Dedifferentiated amniotic fluid mesenchymal stem cell (primary cell): ENCODE results near the gene ROR1.
A peak's percentile ranks its signal among the peaks of the same experiment; 100 is the strongest.

Experiments used
- DNase-seq: peaks from one replicate; pipeline ENCODE4 v3.0.0-alpha.2; 2016; ENCODE audit errors: extremely low spot score

Gene ROR1

DNA sequence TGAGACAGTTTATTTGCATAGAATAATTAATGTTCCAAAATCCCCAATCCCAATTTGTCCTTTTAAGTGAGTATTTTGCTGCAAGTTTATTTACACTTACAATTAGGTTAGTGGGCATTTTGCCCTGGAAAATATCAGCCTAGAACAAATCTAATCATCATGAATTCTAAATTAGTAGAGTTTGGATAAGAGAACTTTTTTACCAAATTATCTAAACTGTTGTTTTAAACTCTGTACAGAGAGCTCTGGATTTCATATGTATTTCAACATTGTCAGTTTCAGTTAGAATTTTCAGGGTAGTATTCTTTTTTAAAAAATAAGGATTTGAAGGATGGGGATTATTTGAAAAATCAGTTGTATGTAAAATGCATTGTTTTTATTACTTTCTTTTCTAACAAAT, 401.8 kb downstream of the ROR1 start:
- no peak for DNase-seq

DNA sequence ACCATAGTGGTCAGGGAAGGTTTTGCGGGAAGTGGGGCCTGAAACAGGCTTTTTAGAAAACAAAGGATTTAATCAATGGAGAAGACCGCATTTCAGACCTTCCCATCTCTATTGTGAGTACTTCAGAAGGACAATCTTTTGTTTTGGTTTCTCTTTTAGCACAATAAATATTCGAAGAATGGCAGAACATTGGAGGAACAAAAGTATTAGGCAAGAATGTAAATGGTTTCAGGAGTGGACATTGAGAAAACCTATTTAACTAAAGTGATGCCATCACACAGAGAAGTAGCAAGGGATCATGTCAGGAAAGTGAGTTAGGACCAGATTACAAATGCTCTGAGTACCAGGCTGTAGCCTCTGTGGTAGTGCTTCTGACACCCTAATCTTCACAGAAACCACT, 402.8 kb downstream of the ROR1 start:
- no peak for DNase-seq

DNA sequence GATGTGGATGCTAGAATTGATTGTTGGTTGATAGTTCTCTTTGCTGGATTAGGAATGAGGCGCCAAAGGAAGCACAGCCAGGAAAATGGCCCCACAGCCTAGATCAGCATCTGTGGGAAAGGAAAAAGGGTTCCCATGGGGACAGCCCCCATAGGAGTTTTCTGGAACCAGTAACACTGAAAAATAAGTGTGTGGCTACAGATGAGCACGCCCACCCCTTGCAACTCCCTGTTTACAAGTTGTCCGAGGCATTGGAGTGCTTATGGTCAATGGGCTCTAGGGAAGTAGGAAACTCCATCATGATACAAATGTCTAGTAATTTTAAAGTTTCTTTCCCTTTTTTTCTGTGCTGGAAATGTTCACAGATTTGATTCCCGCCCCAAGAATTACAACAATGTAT, 405.8 kb downstream of the ROR1 start:
- no peak for DNase-seq

DNA sequence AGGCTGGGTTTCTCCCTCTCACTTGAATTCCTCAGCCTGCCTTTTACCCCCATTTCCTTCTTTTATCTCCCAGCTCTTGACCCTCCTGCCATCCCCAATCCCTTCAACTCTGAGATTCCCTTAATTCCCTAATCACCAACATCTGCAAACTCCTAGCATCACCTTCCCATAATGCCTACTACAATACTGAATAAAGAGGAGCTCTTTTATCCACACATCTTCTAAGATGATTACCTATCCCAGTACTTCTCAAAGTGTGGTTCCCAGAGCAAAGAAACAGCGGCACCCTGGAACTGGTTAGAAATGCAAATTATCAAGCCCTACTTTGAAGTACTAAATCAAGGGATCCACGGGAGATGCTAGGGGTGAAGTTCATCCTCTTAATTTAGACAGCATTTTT, 408.4 kb downstream of the ROR1 start:
- no peak for DNase-seq

DNA sequence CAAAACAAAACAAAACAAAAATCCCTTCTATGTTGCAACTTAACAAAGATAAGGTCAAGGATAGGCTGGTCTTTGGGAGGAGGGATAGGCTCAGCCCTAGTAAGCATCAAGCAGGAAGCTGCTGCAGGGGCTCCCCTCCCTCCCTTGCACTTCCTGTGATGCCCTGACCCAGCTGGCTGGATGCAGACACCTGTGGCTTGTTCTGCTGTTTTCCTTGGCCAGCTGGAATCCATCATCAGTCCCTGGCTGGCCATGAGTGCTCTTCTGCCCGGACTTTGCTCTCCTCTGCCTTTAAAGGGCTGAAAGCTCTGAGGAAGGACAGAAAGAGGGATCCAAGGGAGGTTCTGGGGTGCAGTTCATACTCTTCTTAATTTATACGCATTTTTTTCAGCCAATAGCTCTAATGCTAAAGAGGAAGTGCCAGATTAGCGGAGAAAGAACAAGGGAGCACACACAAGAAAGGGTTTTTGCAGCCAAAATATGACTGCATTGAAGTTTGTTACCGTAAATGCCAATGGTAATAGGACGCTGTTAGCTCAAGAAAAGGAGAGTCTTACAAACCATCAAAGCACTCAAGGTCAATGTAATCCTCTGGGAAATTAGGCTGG, 409.7 kb downstream of the ROR1 start:
- DNase-seq: no peak

DNA sequence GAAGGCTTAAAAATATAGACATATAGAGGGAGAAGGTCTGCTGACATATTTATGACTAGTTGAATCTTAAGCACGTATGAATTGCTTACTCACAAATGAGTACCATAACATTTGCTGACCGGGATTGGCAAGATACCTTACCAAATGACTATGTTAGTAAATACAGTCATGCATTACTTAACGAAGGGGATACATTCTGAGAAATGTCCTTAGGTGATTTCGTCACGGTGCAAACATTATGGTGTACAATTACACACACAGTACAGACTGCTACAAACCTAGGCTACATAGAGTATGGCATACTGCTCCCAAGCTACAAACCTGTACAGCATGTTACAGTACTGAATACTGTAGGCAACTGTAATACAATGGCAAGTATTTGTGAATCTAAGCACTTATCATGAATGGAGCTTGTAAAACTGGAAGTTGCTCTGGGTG, 410.2 kb downstream of the ROR1 start:
- DNase-seq: peak; percentile 47

DNA sequence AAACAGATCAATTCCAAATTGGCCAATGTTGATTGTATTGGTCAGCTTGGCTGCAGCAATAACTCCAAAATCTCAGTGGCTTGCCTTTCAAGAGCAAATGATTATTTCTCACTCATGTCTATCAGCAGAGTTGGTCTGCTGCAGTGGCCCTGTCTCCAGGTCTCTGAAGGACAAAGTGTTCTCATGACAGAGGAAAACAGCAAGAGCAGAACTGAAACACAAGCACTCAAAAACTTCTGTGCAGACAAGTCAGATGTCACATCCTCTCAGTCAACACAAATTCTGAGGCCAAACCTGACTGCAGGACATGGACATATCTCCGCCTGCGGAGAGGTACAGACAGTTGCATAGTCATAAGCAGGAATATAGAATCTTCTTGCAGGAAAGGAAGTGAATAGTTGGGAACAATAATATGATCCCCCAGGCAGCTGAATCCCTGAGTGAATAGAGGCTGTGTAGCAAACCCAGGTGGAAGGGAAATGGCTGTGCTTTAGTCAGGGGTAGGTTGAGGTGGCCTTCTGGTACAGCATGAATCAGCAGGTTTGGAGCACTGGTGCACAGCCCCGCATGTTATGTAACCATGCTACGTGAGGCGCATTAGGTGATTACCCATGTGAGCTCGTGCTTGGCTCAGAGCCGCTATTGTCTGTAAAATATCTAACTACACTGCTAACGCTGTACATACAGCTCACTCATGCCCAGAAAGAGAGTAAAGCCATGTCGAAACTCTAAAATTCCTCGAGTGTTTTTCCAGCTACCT, 412.5 kb downstream of the ROR1 start:
- DNase-seq: no peak

DNA sequence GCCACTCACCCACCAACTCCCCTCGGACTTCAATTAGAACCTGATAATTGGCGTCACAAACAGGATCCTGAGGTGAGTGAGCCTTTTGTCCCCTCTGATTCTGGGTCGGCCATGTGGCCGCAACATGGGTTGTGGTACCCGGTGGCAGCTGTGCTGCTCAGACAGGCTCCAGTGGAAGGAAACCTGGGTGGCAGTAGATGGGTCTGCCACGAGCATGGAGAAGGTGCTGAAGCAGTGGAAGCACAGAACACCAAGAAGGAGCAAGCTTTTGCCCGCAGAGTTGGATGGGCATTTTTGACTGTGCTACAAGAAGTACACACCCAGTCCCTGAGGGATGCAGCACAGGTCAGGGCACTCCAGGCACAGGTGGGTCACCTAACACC, 413.1 kb downstream of the ROR1 start:
- no peak for DNase-seq

DNA sequence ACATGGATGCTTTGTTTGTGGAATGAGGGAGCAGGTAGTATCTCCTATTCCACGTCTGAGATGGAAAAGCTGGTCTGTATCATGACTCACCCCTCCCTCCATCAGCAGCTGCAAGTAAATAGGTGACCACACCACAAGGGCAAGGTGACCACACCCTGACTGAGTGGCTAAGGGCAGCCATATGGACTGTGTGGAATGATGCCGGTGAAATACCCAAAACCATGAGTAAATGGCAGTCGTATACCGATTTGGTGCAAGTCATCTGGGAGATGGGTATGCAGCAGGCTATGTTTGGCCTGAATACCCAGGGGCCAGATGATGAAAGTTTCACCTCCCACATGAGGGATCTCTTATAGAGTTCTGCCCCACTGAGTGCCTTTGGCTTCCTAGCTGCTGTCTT, 413.8 kb downstream of the ROR1 start:
- no peak for DNase-seq

DNA sequence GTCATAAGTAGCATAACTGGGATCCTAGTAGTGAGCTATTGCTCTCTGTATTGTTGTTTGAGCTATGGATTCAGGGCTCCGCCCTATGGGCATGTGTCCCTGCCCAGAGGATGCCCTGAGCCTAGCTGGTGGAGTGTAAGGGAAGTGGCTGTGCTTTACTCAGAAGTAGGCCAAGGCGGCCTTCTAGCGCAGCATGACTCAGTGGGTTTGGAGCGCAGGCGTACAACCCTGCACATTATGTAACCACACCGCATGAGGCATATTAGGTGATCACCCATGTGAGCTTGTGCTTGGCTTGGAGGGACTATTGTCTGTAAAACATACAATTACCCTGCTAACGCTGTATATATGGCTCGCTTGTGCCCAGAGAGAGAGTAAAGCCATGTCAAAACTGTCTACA, 418.5 kb downstream of the ROR1 start:
- no peak for DNase-seq

DNA sequence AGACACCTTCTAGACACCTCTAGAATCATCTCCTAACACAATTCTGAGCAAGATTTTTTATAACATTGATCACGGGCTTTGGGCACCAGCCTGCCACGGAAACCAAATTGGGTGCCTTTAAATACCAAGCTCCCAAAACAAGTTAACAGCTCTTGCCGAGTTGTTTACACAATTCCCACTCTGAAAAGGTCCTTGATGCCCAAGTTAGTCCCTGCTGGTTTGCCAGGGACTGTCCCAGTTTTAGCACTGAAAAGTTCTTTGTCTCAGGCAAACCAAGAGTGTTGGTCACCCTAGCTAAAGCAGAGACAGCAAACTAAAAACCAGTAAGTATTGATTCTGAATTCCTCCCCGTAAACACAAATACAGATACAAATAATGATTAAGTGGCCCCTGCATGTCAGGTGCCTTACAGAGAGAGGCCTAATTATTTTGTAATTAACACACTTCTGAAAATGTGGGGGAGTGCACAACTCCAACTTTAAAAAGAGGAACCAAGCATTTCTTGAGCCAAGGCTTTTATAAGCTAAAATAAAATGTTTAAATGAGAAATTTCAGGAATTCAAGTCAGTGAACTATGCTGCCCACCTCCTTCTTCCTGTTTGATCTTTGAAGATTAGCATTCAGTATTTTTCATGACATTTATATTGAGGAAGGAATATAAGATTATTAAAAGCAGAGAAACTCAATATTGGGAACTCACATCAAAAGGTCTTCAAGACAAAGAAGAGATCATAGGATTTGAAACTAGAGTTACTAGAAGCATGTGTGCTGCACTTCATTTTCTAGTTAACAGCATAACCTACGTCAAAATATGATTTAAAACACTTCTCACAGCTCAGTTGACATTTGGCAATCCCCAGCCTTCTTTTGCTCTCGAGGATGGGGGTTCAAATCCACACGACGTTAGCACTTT, 420.6 kb downstream of the ROR1 start:
- DNase-seq: no peak

DNA sequence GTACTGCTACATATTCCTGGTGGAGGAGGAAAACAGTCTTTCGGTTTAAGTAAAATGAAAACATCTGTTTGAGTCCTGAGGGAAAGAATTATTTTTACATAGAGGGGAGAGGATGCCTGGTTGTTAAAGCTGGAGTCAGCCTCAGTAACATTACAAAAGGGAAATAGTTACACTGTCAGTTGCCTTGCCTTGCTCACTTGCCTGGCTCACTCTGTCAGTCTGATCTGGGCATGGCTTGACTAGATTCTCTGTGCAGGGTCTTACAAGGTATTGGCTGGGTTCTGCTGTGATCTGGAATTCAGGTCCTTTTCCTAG, 421.2 kb downstream of the ROR1 start:
- peak; percentile 17 for DNase-seq

DNA sequence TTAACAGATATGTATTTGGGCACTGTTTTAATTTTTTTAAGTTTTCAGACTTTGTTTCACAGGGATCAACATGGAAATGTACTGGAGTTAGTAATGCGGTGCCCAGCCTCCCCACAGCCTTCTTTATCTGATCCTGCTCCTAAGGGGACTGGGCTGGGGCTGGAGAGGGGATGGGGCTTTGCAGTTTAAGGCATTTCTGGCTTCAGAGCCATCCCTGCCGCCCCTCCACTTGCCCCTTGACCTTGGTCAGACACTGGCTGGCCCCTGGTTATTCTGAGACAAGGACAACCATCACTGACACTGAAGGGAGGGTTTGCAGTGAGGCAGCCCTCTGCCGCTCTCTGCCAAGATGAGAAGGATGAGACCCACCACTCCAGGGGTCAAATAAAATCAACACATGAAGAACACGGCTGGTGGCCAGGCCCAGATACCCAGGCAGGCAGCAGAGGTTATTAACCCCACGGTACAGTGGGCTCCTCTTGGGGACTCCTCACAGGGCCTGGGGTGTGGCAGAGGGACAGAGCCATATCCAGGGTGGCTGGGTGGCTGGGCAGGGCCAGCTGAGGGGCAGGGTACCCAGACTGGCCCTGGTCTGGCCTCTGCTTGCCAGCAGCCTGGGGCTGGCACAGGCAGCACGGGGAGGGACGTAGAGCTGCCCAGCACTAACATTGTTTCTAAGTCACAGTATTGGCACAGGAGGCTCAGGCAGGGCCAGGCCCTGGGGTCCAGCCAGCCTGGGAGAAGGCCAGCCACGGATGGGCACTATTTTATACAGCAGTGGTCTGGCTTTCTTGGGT, 422.5 kb downstream of the ROR1 start:
- no peak for DNase-seq

DNA sequence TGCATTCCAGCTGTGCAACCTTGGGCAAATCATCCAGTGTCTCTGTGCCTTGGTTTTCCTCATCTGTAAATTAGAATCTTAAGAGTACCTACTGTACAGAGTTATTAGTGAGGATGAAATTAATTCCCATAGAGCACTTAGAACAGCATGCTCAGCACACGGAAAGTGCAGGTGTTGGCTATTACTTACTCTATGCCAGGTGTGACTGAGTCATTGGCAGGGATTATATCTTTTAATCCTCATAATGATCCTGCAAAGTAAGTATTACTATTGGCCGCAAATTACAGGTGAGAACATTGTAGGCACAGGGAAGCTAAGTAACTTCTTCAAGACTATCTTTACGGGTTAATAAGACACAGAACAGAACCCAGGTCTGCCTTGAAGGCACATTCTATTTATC, 423.3 kb downstream of the ROR1 start:
- DNase-seq: no peak

DNA sequence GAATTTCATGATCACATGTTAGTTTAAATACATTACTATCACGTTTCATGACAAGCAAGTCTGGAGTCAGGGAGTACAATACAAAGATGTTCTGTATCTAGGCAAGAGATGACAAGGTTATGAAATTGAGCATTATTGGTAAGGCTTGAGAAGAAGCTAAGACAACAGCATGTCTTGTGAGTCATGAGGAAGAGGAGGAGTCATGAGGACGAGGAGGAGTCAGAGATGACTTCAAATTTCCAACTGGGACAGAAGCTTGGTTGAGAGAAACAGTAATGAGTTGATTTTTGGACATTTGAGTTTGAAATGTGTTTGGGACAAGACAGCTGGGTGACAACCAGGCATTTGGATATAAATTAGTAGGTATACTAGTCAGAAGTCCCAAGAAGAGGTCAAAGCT, 425.3 kb downstream of the ROR1 start:
- DNase-seq: no peak

DNA sequence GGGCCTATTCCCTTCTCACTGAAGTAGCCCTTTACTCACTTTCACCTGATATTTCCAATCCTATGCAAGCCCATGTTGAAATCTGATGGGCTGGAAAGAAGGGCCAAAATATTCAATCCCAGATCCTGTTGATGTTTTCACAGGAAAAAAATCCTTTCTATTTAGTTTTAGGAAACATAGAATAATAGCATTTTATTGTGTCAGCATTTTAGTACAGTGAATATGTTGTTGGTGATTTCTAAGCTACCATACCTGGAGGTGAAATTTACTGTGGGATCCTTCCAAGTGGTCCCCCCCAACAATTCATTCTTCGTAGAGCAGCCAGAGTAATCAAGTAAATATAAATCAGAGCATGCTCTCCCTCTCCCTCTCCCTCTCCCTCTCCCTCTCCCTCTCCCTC, 426.2 kb downstream of the ROR1 start:
- DNase-seq: no peak

DNA sequence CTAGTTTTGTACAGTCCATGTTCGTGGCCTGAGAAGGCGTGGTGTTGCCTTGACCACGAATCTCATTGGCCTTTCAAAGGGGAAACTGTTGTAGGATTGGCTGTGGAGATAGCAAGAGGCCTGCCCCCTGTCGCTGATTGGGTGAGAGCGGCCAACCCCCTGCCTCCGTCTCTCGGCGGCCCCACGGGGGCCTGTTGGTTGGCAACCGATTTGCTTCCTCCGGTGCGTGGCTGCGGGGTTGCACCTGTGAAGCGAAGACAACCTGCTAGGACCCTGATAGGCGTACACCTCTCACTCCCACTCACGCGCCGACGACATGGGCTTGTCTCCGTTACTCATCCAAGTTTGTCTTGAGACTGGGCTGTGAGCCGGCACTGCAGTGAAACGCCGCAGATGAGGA, 429.6 kb downstream of the ROR1 start, which contains the start of gene UBE2U:
UBE2U (plus strand) TSS at position 204 of the 400 bp plus-strand sequence. CDS start 428 bp downstream, outside the sequence.
- DNase-seq: no peak

DNA sequence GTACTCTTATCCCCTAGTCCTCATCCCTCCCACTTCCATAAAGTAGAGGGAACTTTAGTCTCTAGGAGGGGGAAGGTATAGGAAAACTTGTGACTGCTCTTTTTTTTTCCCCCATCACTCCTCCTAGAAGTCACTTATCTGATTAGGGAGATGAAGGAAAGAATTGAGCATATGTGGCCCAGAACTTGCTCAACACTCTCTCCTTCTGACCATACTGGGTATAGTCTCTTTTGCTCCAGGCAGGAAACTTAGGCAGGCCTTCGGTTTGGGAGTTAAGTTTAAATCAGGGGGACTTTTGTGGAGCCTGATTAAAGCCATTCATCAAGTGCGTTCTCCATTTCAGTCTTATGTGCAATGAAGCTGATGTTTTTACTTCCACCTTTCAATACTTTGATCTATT, 435.4 kb downstream of the ROR1 start:
- no peak for DNase-seq

DNA sequence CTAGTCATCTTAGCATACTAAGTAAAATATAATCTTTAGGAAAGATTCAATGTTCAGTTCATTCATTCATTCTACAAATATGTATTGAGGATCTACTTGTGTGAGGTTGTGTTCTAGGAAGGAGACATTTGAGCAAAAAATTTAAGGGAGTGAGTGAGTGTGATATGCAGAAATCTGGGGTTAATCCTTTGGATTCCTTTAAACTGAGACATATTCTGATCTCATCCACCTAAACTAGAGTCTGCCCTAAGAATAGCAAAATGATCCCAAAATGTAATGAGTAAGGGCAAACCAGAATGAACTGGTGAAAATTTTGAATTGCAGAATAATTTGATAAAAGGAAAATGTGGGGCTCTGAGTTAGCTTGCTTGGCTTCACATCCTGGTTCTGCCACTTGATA, 438.2 kb downstream of the ROR1 start:
- peak; percentile 72 for DNase-seq

DNA sequence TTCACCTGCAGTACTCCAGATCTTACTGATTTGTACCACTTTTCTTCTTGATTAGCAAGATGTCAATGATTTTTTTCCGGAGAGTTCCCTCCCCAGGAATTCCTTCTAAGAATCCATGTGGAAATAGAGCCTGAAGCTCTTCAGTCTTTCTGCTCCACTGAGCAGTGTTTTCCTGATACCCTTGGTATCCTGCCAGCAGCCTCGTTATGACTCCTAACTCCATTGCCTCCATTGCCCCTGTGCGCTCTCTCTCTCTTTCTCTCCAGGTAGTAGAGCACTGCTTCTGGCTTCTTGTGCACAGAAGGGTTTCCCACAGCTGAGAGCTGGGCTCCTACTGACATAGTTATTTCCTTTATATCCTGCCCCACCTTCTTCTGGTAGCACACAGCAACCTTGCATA, 441.8 kb downstream of the ROR1 start:
- DNase-seq: no peak

DNA sequence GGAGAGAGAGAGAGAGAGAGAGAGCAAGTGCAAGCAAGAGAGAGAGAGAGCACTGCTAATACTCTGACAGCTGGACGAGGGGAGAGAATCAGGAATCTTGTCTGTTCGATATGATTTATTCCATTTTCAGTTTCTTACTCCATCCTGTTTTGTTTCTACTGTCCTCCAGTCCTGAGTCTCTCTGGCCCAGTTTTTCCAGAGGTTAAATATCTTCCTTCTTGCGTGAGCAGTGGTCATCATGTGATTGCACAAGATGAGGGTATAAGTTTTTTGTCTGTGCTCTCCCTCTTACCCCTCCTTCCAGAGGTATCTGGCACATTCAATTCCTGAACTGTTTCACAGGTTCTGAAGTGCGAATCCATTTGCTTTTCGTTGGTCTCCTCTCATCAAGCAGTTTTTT, 446.4 kb downstream of the ROR1 start:
- no peak for DNase-seq
